GM23338 (cell line): Measurements from ENCODE around the gene RBM33. TPM values are rescaled to one million over a fixed set of nuclear protein-coding genes. Genes with fewer than 3 reads are reported as not detected.

Experiments used
- ATAC-seq: fragments of 200-7000 bp; cut with Tn5 transposase; 3 replicates; pipeline ENCODE4 v1.9.1; 2020
- DNase-seq: peaks from one replicate; pipeline ENCODE4 v3.0.0-alpha.2; 2015; ENCODE audit warnings: low spot score
- H2AFZ ChIP-seq: fragments of 200-600 bp; sonication (generic); 2 replicates; pipeline ENCODE4 v1.8.0; 2016; ENCODE audit warnings: antibody characterized with exemption, mild to moderate bottlenecking, moderate library complexity
- H3F3A ChIP-seq: fragments of 200-600 bp; sonication (generic); replicated peaks from 2 replicates; pipeline ENCODE4 v1.8.0; 2017; ENCODE audit warnings: antibody characterized with exemption, mixed run types, low read depth
- H3K27ac ChIP-seq: fragments of 200-600 bp; sonication (generic); 2 replicates; pipeline ENCODE4 v1.6.1; 2016; ENCODE audit warnings: low read depth
- H3K27me3 ChIP-seq: fragments of 200-600 bp; sonication (generic); 2 replicates; pipeline ENCODE4 v1.8.0; 2016; ENCODE audit warnings: mild to moderate bottlenecking, mixed run types, moderate library complexity; ENCODE audit not compliant: insufficient read depth
- H3K36me3 ChIP-seq: fragments of 200-600 bp; sonication (generic); 2 replicates; pipeline ENCODE4 v1.8.0; 2016; ENCODE audit warnings: mild to moderate bottlenecking; ENCODE audit not compliant: insufficient read depth
- H3K4me1 ChIP-seq: fragments of 200-600 bp; sonication (generic); 2 replicates; pipeline ENCODE4 v1.8.0; 2016; ENCODE audit warnings: mild to moderate bottlenecking, moderate library complexity; ENCODE audit not compliant: insufficient read depth
- H3K4me2 ChIP-seq: fragments of 200-600 bp; sonication (generic); 2 replicates; pipeline ENCODE4 v1.7.1; 2017; ENCODE audit warnings: mixed run types
- H3K4me3 ChIP-seq: fragments of 200-600 bp; sonication (generic); 2 replicates; pipeline ENCODE4 v1.6.1; 2016; ENCODE audit warnings: mixed run types
- H3K79me2 ChIP-seq: fragments of 200-600 bp; sonication (generic); replicated peaks from 2 replicates; pipeline ENCODE4 v1.8.0; 2017; ENCODE audit warnings: mild to moderate bottlenecking; ENCODE audit not compliant: insufficient read depth
- H3K9me2 ChIP-seq: fragments of 200-600 bp; sonication (generic); 2 replicates; pipeline ENCODE4 v1.8.0; 2017; ENCODE audit not compliant: insufficient read depth
- H4K20me1 ChIP-seq: fragments of 200-600 bp; sonication (generic); replicated peaks from 2 replicates; pipeline ENCODE4 v1.8.0; 2017; ENCODE audit warnings: mild to moderate bottlenecking; ENCODE audit not compliant: insufficient read depth
- H3K27ac Mint-ChIP-seq: 2 replicates; pipeline ENCODE4 v1.8.0; 2020; ENCODE audit warnings: inconsistent platforms, mild to moderate bottlenecking, moderate library complexity, mixed read lengths
- H3K27me3 Mint-ChIP-seq: 3 replicates; pipeline ENCODE4 v1.8.0; 2022; ENCODE audit warnings: low read depth, mild to moderate bottlenecking, moderate library complexity, mixed read lengths, inconsistent platforms; ENCODE audit not compliant: insufficient read depth, poor library complexity
- H3K36me3 Mint-ChIP-seq: 3 replicates; pipeline ENCODE4 v1.8.0; 2021; ENCODE audit warnings: low read depth, mild to moderate bottlenecking, inconsistent platforms, moderate library complexity, mixed read lengths
- H3K4me1 Mint-ChIP-seq: 3 replicates; pipeline ENCODE4 v1.8.0; 2020; ENCODE audit warnings: mild to moderate bottlenecking, inconsistent platforms, mixed read lengths
- H3K4me3 Mint-ChIP-seq: 3 replicates; pipeline ENCODE4 v1.8.0; 2021; ENCODE audit warnings: moderate library complexity, mild to moderate bottlenecking, inconsistent platforms, mixed read lengths
- H3K9me3 Mint-ChIP-seq: 3 replicates; pipeline ENCODE4 v1.8.0; 2020; ENCODE audit warnings: moderate library complexity, mild to moderate bottlenecking, inconsistent platforms, mixed read lengths
- CREB1 ChIP-seq: fragments of 250-450 bp; sonication (Bioruptor Pico); IDR thresholded peaks from 2 replicates; pipeline ENCODE4 v1.5.0; 2020; ENCODE audit warnings: low read depth, mild to moderate bottlenecking, moderate library complexity
- EZH2 ChIP-seq: fragments of 200-600 bp; sonication (generic); IDR thresholded peaks from one replicate; pipeline ENCODE4 v1.8.0; 2017; ENCODE audit warnings: antibody characterized with exemption, mild to moderate bottlenecking, low read depth; ENCODE audit not compliant: unreplicated experiment
- EZH2phosphoT487 ChIP-seq: fragments of 200-600 bp; sonication (generic); IDR thresholded peaks from one replicate; pipeline ENCODE4 v1.8.1; 2018; ENCODE audit warnings: antibody characterized with exemption; ENCODE audit not compliant: unreplicated experiment
- JUNB ChIP-seq: IDR thresholded peaks from one replicate; pipeline ENCODE4 v1.6.1; 2016; ENCODE audit warnings: antibody characterized with exemption; ENCODE audit not compliant: unreplicated experiment
- POLR2AphosphoS5 ChIP-seq: IDR thresholded peaks from 2 replicates; pipeline ENCODE4 v1.6.1; 2016; ENCODE audit warnings: antibody characterized with exemption, low read depth
- STAT1 ChIP-seq: IDR thresholded peaks from one replicate; pipeline ENCODE4 v1.6.1; 2016; ENCODE audit warnings: antibody characterized with exemption; ENCODE audit not compliant: unreplicated experiment
- ZNF114 ChIP-seq: fragments of 250-450 bp; sonication (Bioruptor Pico); IDR thresholded peaks from 2 replicates; pipeline ENCODE4 v1.5.0; 2020; ENCODE audit warnings: mild to moderate bottlenecking, moderate library complexity
- polyA plus RNA-seq: library from polyadenylated mRNA; unstranded; fragments of >200 nt; fragmentation: Nextera tagmentation; extraction: Ambion mirVana; gene quantifications from 2 replicates; pipeline ENCODE4 v1.2.1, GENCODE V29; 2016
- total RNA-seq: library from RNA; depleted of rRNA; stranded (reverse); fragments of >200 nt; shearing (Covaris generic); gene quantifications from 2 replicates; pipeline ENCODE4 v1.2.3, GENCODE V29; 2014
- TF ChIP-seq, protein P1 (sequence below): IDR thresholded peaks from 2 replicates; pipeline ENCODE4 v1.6.1; 2016; ENCODE audit warnings: antibody characterized with exemption
- TF ChIP-seq, protein P2 (sequence below): fragments of 250-450 bp; sonication (Bioruptor Pico); IDR thresholded peaks from 2 replicates; pipeline ENCODE4 v1.5.0; 2020; ENCODE audit warnings: mild to moderate bottlenecking, moderate library complexity

The RBM33 gene
- total and polyA plus RNA-seq, 2 experiments from 2014 or later = 47.7 to 94.7 TPM

DNA sequence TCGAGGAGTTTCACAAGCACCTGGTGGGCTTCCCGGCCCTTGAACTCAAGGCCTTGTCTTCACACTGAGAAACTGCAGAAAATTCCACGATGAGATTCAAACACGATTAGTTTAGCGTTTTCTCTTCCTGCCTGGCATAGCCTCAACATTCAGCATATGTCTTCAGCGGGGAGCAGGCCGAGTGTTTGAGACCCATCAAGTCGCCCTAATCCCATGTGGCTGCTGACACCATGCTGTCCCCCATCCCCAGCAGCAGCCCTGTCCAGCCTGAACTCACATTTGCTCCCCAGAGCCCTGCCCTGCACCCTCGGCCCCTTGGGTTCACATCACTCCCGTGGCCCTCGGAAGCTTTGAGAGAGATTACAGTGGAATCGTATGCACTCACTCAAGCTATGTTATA lies 35.3 kb upstream of the RBM33 start:
- Mint-ChIP-seq H3K9me3 (peaks cover 3% of the 10 kb centered on the region; the same call in 1 of the 3 replicates), H3K4me3 (no peak overlapping the region)

More for the DNA sequence above, 35.3 kb upstream of the RBM33 start:
- H3K27me3 ChIP-seq = no peaks in the 10 kb centered on the region
- no peaks in the 10 kb centered on the region for H3K79me2 ChIP-seq
- Mint-ChIP-seq H3K27ac (no peak overlapping the region), H3K36me3 (no peaks in the 10 kb centered on the region), H3K27me3 (peaks cover 9% of the 10 kb centered on the region), H3K4me1 (peaks cover 10% of the 10 kb centered on the region)
- no peak overlapping the region for H2AFZ ChIP-seq
- no peaks in the 10 kb centered on the region for H3F3A ChIP-seq
- no peaks in the 10 kb centered on the region for H3K36me3 ChIP-seq
- no peak overlapping the region for H3K4me2 ChIP-seq
- DNase-seq (no peak), ATAC-seq (no peak)
- H3K4me1 ChIP-seq = no peaks in the 10 kb centered on the region
- no peak overlapping the region for H3K27ac ChIP-seq
- no peak for TF ChIP-seq EZH2phosphoT487
- no peak for TF ChIP-seq ZNF114 (CRISPR knock-in tag)
- TF ChIP-seq POLR2AphosphoS5 = no peak
- no peak for TF ChIP-seq EZH2
- no peak for TF ChIP-seq JUNB
- TF ChIP-seq CREB1 = no peak
- TF ChIP-seq, protein P1, sequence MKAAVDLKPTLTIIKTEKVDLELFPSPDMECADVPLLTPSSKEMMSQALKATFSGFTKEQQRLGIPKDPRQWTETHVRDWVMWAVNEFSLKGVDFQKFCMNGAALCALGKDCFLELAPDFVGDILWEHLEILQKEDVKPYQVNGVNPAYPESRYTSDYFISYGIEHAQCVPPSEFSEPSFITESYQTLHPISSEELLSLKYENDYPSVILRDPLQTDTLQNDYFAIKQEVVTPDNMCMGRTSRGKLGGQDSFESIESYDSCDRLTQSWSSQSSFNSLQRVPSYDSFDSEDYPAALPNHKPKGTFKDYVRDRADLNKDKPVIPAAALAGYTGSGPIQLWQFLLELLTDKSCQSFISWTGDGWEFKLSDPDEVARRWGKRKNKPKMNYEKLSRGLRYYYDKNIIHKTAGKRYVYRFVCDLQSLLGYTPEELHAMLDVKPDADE = no peak
- TF ChIP-seq STAT1 = no peak
- TF ChIP-seq, protein P2, sequence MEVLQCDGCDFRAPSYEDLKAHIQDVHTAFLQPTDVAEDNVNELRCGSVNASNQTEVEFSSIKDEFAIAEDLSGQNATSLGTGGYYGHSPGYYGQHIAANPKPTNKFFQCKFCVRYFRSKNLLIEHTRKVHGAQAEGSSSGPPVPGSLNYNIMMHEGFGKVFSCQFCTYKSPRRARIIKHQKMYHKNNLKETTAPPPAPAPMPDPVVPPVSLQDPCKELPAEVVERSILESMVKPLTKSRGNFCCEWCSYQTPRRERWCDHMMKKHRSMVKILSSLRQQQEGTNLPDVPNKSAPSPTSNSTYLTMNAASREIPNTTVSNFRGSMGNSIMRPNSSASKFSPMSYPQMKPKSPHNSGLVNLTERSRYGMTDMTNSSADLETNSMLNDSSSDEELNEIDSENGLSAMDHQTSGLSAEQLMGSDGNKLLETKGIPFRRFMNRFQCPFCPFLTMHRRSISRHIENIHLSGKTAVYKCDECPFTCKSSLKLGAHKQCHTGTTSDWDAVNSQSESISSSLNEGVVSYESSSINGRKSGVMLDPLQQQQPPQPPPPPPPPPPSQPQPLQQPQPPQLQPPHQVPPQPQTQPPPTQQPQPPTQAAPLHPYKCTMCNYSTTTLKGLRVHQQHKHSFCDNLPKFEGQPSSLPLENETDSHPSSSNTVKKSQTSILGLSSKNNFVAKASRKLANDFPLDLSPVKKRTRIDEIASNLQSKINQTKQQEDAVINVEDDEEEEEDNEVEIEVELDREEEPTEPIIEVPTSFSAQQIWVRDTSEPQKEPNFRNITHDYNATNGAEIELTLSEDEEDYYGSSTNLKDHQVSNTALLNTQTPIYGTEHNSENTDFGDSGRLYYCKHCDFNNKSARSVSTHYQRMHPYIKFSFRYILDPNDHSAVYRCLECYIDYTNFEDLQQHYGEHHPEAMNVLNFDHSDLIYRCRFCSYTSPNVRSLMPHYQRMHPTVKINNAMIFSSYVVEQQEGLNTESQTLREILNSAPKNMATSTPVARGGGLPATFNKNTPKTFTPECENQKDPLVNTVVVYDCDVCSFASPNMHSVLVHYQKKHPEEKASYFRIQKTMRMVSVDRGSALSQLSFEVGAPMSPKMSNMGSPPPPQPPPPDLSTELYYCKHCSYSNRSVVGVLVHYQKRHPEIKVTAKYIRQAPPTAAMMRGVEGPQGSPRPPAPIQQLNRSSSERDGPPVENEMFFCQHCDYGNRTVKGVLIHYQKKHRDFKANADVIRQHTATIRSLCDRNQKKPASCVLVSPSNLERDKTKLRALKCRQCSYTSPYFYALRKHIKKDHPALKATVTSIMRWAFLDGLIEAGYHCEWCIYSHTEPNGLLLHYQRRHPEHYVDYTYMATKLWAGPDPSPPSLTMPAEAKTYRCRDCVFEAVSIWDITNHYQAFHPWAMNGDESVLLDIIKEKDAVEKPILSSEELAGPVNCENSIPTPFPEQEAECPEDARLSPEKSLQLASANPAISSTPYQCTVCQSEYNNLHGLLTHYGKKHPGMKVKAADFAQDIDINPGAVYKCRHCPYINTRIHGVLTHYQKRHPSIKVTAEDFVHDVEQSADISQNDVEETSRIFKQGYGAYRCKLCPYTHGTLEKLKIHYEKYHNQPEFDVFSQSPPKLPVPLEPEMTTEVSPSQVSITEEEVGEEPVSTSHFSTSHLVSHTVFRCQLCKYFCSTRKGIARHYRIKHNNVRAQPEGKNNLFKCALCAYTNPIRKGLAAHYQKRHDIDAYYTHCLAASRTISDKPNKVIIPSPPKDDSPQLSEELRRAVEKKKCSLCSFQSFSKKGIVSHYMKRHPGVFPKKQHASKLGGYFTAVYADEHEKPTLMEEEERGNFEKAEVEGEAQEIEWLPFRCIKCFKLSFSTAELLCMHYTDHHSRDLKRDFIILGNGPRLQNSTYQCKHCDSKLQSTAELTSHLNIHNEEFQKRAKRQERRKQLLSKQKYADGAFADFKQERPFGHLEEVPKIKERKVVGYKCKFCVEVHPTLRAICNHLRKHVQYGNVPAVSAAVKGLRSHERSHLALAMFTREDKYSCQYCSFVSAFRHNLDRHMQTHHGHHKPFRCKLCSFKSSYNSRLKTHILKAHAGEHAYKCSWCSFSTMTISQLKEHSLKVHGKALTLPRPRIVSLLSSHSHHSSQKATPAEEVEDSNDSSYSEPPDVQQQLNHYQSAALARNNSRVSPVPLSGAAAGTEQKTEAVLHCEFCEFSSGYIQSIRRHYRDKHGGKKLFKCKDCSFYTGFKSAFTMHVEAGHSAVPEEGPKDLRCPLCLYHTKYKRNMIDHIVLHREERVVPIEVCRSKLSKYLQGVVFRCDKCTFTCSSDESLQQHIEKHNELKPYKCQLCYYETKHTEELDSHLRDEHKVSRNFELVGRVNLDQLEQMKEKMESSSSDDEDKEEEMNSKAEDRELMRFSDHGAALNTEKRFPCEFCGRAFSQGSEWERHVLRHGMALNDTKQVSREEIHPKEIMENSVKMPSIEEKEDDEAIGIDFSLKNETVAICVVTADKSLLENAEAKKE (CRISPR knock-in tag) = no peak
- no peak overlapping the region for H3K4me3 ChIP-seq
- H4K20me1 ChIP-seq = no peaks in the 10 kb centered on the region
- H3K9me2 ChIP-seq = no peaks in the 10 kb centered on the region
